Osteoblast (primary cell): ENCODE data around the gene SCN9A. TPM values are rescaled to one million over a fixed set of nuclear protein-coding genes. Genes with fewer than 3 reads are reported as not detected.

Source experiments
- DNase-seq: peaks from one replicate; pipeline ENCODE4 v3.0.0; 2011; ENCODE audit warnings: low spot score, mixed read lengths; ENCODE audit not compliant: insufficient read length; ENCODE audit errors: missing footprints
- H2AFZ ChIP-seq: 2 replicates; pipeline ENCODE4 v1.6.0; 2011; ENCODE audit warnings: mild to moderate bottlenecking, low read length
- H3K27ac ChIP-seq: 2 replicates; pipeline ENCODE4 v1.5.1; 2011; ENCODE audit warnings: mild to moderate bottlenecking, low read depth, low read length, moderate library complexity
- H3K27me3 ChIP-seq: 2 replicates; pipeline ENCODE4 v1.6.0; 2012; ENCODE audit warnings: mild to moderate bottlenecking, control low read depth, inconsistent platforms, low read length, moderate library complexity; ENCODE audit not compliant: insufficient read depth
- H3K36me3 ChIP-seq: 2 replicates; pipeline ENCODE4 v1.5.1; 2011; ENCODE audit warnings: mild to moderate bottlenecking, low read length, control low read depth, moderate library complexity; ENCODE audit not compliant: insufficient read depth
- H3K4me1 ChIP-seq: 2 replicates; pipeline ENCODE4 v1.5.1; 2011; ENCODE audit warnings: mild to moderate bottlenecking, low read length, control low read depth, moderate library complexity; ENCODE audit not compliant: insufficient read depth
- H3K4me2 ChIP-seq: 2 replicates; pipeline ENCODE4 v1.6.0; 2011; ENCODE audit warnings: mild to moderate bottlenecking, low read length; ENCODE audit not compliant: insufficient read depth
- H3K4me3 ChIP-seq: fragments of 200-600 bp; sonication (generic); 3 replicates; pipeline ENCODE4 v1.5.1; 2012; ENCODE audit warnings: mild to moderate bottlenecking, low read length, inconsistent platforms; ENCODE audit not compliant: insufficient read depth
- H3K79me2 ChIP-seq: 2 replicates; pipeline ENCODE4 v1.6.0; 2012; ENCODE audit warnings: mild to moderate bottlenecking, low read length, control low read depth, inconsistent platforms; ENCODE audit not compliant: insufficient read depth
- H3K9me3 ChIP-seq: 2 replicates; pipeline ENCODE4 v1.5.1; 2011; ENCODE audit warnings: low read depth, low read length, control low read depth
- H4K20me1 ChIP-seq: 2 replicates; pipeline ENCODE4 v1.6.0; 2012; ENCODE audit warnings: mild to moderate bottlenecking, low read length, control low read depth; ENCODE audit not compliant: insufficient read depth
- CTCF ChIP-seq: IDR thresholded peaks from 2 replicates; pipeline ENCODE4 v1.5.1; 2011; ENCODE audit warnings: mild to moderate bottlenecking, low read depth, low read length, moderate library complexity; ENCODE audit errors: extremely low read depth
- total RNA-seq: library from RNA; depleted of rRNA; stranded (reverse); fragments of >200 nt; gene quantifications from 2 replicates; pipeline ENCODE4 v1.2.3, GENCODE V29; 2012

The SCN9A gene
- total RNA-seq, 1 donor: 1.8 TPM

GRCh38 chr2:166239548-166239947, 136.2 kb downstream of the SCN9A start:
- H3K27ac ChIP-seq: peak overlapping the region; percentile 92
- H3K9me3 ChIP-seq: no peaks in the 10 kb centered on the region
- peak overlapping the region; percentile 28 for H3K4me3 ChIP-seq
- H3K4me2 ChIP-seq: peak overlapping the region; percentile 65
- H4K20me1 ChIP-seq: no peaks in the 10 kb centered on the region
- H3K4me1 ChIP-seq: peaks cover 33% of the 10 kb centered on the region
- no peaks in the 10 kb centered on the region for H3K36me3 ChIP-seq
- H3K79me2 ChIP-seq: no peaks in the 10 kb centered on the region
- no peaks in the 10 kb centered on the region for H3K27me3 ChIP-seq
- TF ChIP-seq CTCF: no peak
- peak; percentile 87 for DNase-seq
- H2AFZ ChIP-seq: peak overlapping the region; percentile 85

- Histone ChIP-seq H3K79me2 (no peaks in the 10 kb centered on the region), H3K27me3 (no peaks in the 10 kb centered on the region), H4K20me1 (no peaks in the 10 kb centered on the region), H2AFZ (peak overlapping the region; percentile 22), H3K9me3 (no peaks in the 10 kb centered on the region), H3K4me3 (no peak overlapping the region), H3K27ac (peak overlapping the region; percentile 92), H3K4me2 (no peak overlapping the region), H3K4me1 (peaks cover 42% of the 10 kb centered on the region), H3K36me3 (no peaks in the 10 kb centered on the region)
- no peak for TF ChIP-seq CTCF
- DNase-seq: peak; percentile 26
Observed at GRCh38 chr2:166238176-166238575, 137.6 kb downstream of the SCN9A start.

- no peaks in the 10 kb centered on the region for H3K79me2 ChIP-seq
- no peak overlapping the region for H3K4me3 ChIP-seq
- H3K27me3 ChIP-seq: no peaks in the 10 kb centered on the region
- peak overlapping the region; percentile 25 for H3K4me2 ChIP-seq
- H2AFZ ChIP-seq: peak overlapping the region; percentile 43
- H3K27ac ChIP-seq: peak overlapping the region; percentile 84
- no peaks in the 10 kb centered on the region for H3K9me3 ChIP-seq
- no peak for DNase-seq
- H3K4me1 ChIP-seq: peaks cover 39% of the 10 kb centered on the region
- TF ChIP-seq CTCF: no peak
- no peaks in the 10 kb centered on the region for H3K36me3 ChIP-seq
- no peaks in the 10 kb centered on the region for H4K20me1 ChIP-seq
Observed at GRCh38 chr2:166234112-166234846, 141.5 kb downstream of the SCN9A start.

GRCh38 chr2:166233244-166233643, 142.5 kb downstream of the SCN9A start:
- Histone ChIP-seq H3K4me2 (no peak overlapping the region), H3K4me3 (no peak overlapping the region), H3K79me2 (no peaks in the 10 kb centered on the region), H3K27ac (peak overlapping the region; percentile 84), H3K27me3 (no peaks in the 10 kb centered on the region), H3K9me3 (no peaks in the 10 kb centered on the region), H3K36me3 (no peaks in the 10 kb centered on the region), H4K20me1 (no peaks in the 10 kb centered on the region), H2AFZ (no peak overlapping the region), H3K4me1 (peaks cover 30% of the 10 kb centered on the region)
- no peak for TF ChIP-seq CTCF
- no peak for DNase-seq
